Mesothelial cell of epicardium (in vitro differentiated cells): ENCODE data around the gene MT1M. TPM values are rescaled to one million over a fixed set of nuclear protein-coding genes. Genes with fewer than 3 reads are reported as not detected.

Experiments used
- DNase-seq, 2 experiments: peaks; one replicate each; pipeline ENCODE4 v3.0.0; 2021; ENCODE audit warnings: low spot score in 2 of 2; ENCODE audit not compliant: unreplicated experiment in 2 of 2
- H3K27ac Mint-ChIP-seq: 2 replicates; pipeline ENCODE4 v1.8.0; 2021; ENCODE audit warnings: mixed read lengths
- H3K27me3 Mint-ChIP-seq: 2 replicates; pipeline ENCODE4 v1.8.0; 2021; ENCODE audit warnings: low read depth, mixed read lengths
- H3K36me3 Mint-ChIP-seq: 2 replicates; pipeline ENCODE4 v1.8.0; 2021; ENCODE audit warnings: mixed read lengths
- H3K4me1 Mint-ChIP-seq: 2 replicates; pipeline ENCODE4 v1.8.0; 2021; ENCODE audit warnings: mixed read lengths
- H3K4me3 Mint-ChIP-seq: 2 replicates; pipeline ENCODE4 v1.8.0; 2021; ENCODE audit warnings: mild to moderate bottlenecking, moderate library complexity, mixed read lengths
- H3K9me3 Mint-ChIP-seq: 2 replicates; pipeline ENCODE4 v1.8.0; 2021; ENCODE audit warnings: mixed read lengths
- CTCF ChIP-seq: fragments of 200-600 bp; sonication (generic); IDR thresholded peaks from one replicate; pipeline ENCODE4 v1.5.0; 2021; ENCODE audit warnings: antibody characterized with exemption; ENCODE audit not compliant: unreplicated experiment
- total RNA-seq: library from RNA; stranded (reverse); gene quantifications from 3 replicates; pipeline ENCODE4 v1.2.1, GENCODE V29; 2021

MT1M gene
- total RNA-seq, 1 donor from 2014 or later, result not detected

GRCh38 chr16:56589141-56590039, 43.1 kb upstream of the MT1M start, which contains the start of gene MT3:
MT3 (plus strand) TSS chr16:56589528; CDS start chr16:56589591, 63 bp downstream.
- Mint-ChIP-seq H3K9me3 (peaks cover 9% of the 10 kb centered on the region), H3K36me3 (no peaks in the 10 kb centered on the region), H3K4me3 (peak within 1 kb of the TSS; percentile 66), H3K27ac (no peak within 1 kb of the TSS), H3K4me1 (peaks cover 10% of the 10 kb centered on the region), H3K27me3 (peaks cover 98% of the 10 kb centered on the region)
- DNase-seq, result no peak
- no peak for TF ChIP-seq CTCF

GRCh38 chr16:56591377-56592060, 40.9 kb upstream of the MT1M start:
- Mint-ChIP-seq H3K4me3 (no peak overlapping the region), H3K4me1 (peaks cover 10% of the 10 kb centered on the region), H3K27me3 (peaks cover 85% of the 10 kb centered on the region), H3K36me3 (no peaks in the 10 kb centered on the region), H3K9me3 (peaks cover 9% of the 10 kb centered on the region), H3K27ac (no peak overlapping the region)
- no peak for DNase-seq
- no peak for TF ChIP-seq CTCF

- peaks cover 9% of the 10 kb centered on the region for H3K4me1 Mint-ChIP-seq
- no peak overlapping the region for H3K27ac Mint-ChIP-seq
- TF ChIP-seq CTCF, result no peak
- H3K36me3 Mint-ChIP-seq, result no peaks in the 10 kb centered on the region
- H3K27me3 Mint-ChIP-seq, result peaks cover 83% of the 10 kb centered on the region
- H3K9me3 Mint-ChIP-seq, result peaks cover 21% of the 10 kb centered on the region
- no peak overlapping the region for H3K4me3 Mint-ChIP-seq
- DNase-seq, result no peak
These were observed 38.7 kb upstream of the MT1M start for GRCh38 chr16:56593573-56594291.

GRCh38 chr16:56594292-56594619, 38.2 kb upstream of the MT1M start:
- H3K27me3 Mint-ChIP-seq, result peaks cover 77% of the 10 kb centered on the region
- no peak for DNase-seq
- H3K4me3 Mint-ChIP-seq, result no peak overlapping the region
- no peak for TF ChIP-seq CTCF
- H3K9me3 Mint-ChIP-seq, result peaks cover 21% of the 10 kb centered on the region
- H3K27ac Mint-ChIP-seq, result no peak overlapping the region
- H3K4me1 Mint-ChIP-seq, result peaks cover 7% of the 10 kb centered on the region
- H3K36me3 Mint-ChIP-seq, result no peaks in the 10 kb centered on the region

GRCh38 chr16:56600398-56600999, 32.0 kb upstream of the MT1M start:
- Mint-ChIP-seq H3K4me1 (no peaks in the 10 kb centered on the region), H3K27ac (no peak overlapping the region), H3K4me3 (no peak overlapping the region), H3K9me3 (peaks cover 12% of the 10 kb centered on the region), H3K36me3 (no peaks in the 10 kb centered on the region), H3K27me3 (peaks cover 45% of the 10 kb centered on the region)
- DNase-seq, result no peak
- TF ChIP-seq CTCF, result peak; percentile 18
